ENCODE measurements around the gene DDI2.

GRCh38 chr1:15706751-15707150 is 89.5 kb downstream of the DDI2 start:
- TF ChIP-seq CTCF (IDR thresholded peaks at IDR 0.05) (no peak), POLR2A (IDR thresholded peaks at IDR 0.05) (no peak)

Data from heart left ventricle (tissue), 13 donors.